ENCODE data around the gene SDK1.

SDK1 gene

GRCh38 chr7:3495954-3496353 is 194.9 kb downstream of the SDK1 start:
- in situ Hi-C loops (cut with MboI; ENCODE audit: low pct_unique_long_range_greater_than_20kb, low sequenced_read_pairs, unreplicated experiment) = no loop called here
- no peak for DNase-seq (ENCODE audit: low spot score)
- TF ChIP-seq CTCF (IDR thresholded peaks at IDR 0.05; ENCODE audit: extremely low read depth, insufficient read depth, missing control alignments) = no peak

GRCh38 chr7:3497796-3498195 is 196.7 kb downstream of the SDK1 start:
- in situ Hi-C loops (cut with MboI; ENCODE audit: low pct_unique_long_range_greater_than_20kb, low sequenced_read_pairs, unreplicated experiment) = no loop called here
- no peak for DNase-seq (ENCODE audit: low spot score)
- no peak for TF ChIP-seq CTCF (IDR thresholded peaks at IDR 0.05; ENCODE audit: extremely low read depth, insufficient read depth, missing control alignments)

GRCh38 chr7:3501671-3502070 is 200.6 kb downstream of the SDK1 start:
- no peak for TF ChIP-seq CTCF (IDR thresholded peaks at IDR 0.05; ENCODE audit: extremely low read depth, insufficient read depth, missing control alignments)
- in situ Hi-C loops (cut with MboI; ENCODE audit: low pct_unique_long_range_greater_than_20kb, low sequenced_read_pairs, unreplicated experiment) = no loop called here

GRCh38 chr7:3504384-3504783 is 203.3 kb downstream of the SDK1 start:
- no peak for DNase-seq (ENCODE audit: low spot score)
- TF ChIP-seq CTCF (IDR thresholded peaks at IDR 0.05; ENCODE audit: extremely low read depth, insufficient read depth, missing control alignments) = no peak
- in situ Hi-C loops (cut with MboI; ENCODE audit: low pct_unique_long_range_greater_than_20kb, low sequenced_read_pairs, unreplicated experiment) = no loop called here

More at GRCh38 chr7:3501671-3502070, 200.6 kb downstream of the SDK1 start:
- DNase-seq (ENCODE audit: low spot score) = no peak

- DNase-seq (ENCODE audit: low spot score) = no peak
- in situ Hi-C loops (cut with MboI; ENCODE audit: low pct_unique_long_range_greater_than_20kb, low sequenced_read_pairs, unreplicated experiment) = no loop called here
- no peak for TF ChIP-seq CTCF (IDR thresholded peaks at IDR 0.05; ENCODE audit: extremely low read depth, insufficient read depth, missing control alignments)
These were observed 209.3 kb downstream of the SDK1 start for GRCh38 chr7:3510101-3511020.

GRCh38 chr7:3517344-3517743 is 216.3 kb downstream of the SDK1 start:
- in situ Hi-C loops (cut with MboI; ENCODE audit: low pct_unique_long_range_greater_than_20kb, low sequenced_read_pairs, unreplicated experiment) = no loop called here

More at GRCh38 chr7:3517344-3517743, 216.3 kb downstream of the SDK1 start:
- TF ChIP-seq CTCF (IDR thresholded peaks at IDR 0.05; ENCODE audit: extremely low read depth, insufficient read depth, missing control alignments) = no peak
- DNase-seq (ENCODE audit: low spot score) = no peak
